Keratinocyte (primary cell): Measurements from ENCODE around the gene RASA3. TPM values are rescaled to one million over a fixed set of nuclear protein-coding genes. Genes with fewer than 3 reads are reported as not detected.

ENCODE experiments used
- DNase-seq: peaks from one replicate; pipeline ENCODE4 v3.0.0-alpha.2; 2011; ENCODE audit warnings: low read depth, missing footprints, low spot score
- FAIRE-seq: peaks from 2 replicates; lab custom pipeline; 2011; peaks lifted over from hg19 to GRCh38; lab: Jason Lieb, UNC
- H2AFZ ChIP-seq: 2 replicates; pipeline ENCODE4 v1.6.0; 2012; ENCODE audit warnings: low read length, control low read depth, inconsistent platforms; ENCODE audit not compliant: control insufficient read depth
- H3K27ac ChIP-seq: 2 replicates; pipeline ENCODE4 v1.5.1; 2011; ENCODE audit warnings: low read length; ENCODE audit not compliant: control insufficient read depth, insufficient read depth
- H3K27me3 ChIP-seq: 3 replicates; pipeline ENCODE4 v1.6.0; 2011; ENCODE audit warnings: low read length; ENCODE audit not compliant: control insufficient read depth, insufficient read depth; ENCODE audit errors: extremely low read depth
- H3K36me3 ChIP-seq, 2 experiments: 2 replicates in 1 of 2; 3 replicates in 1 of 2; pipeline ENCODE4 v1.5.1; 2011; ENCODE audit warnings: low read length in 2 of 2, mild to moderate bottlenecking in 1 of 2; ENCODE audit not compliant: control insufficient read depth in 2 of 2, insufficient read depth in 2 of 2; ENCODE audit errors: extremely low read depth in 1 of 2
- H3K4me1 ChIP-seq: 3 replicates; pipeline ENCODE4 v1.5.1; 2011; ENCODE audit warnings: low read length; ENCODE audit not compliant: control insufficient read depth, insufficient read depth; ENCODE audit errors: extremely low read depth
- H3K4me2 ChIP-seq: 3 replicates; pipeline ENCODE4 v1.6.0; 2011; ENCODE audit warnings: low read depth, low read length; ENCODE audit not compliant: control insufficient read depth, insufficient read depth; ENCODE audit errors: extremely low read depth
- H3K4me3 ChIP-seq, 3 experiments: fragments of 200-600 bp in 1 of 3; sonication (generic) in 1 of 3; 2 replicates in 2 of 3; 3 replicates in 1 of 3; pipeline ENCODE4 v1.5.1; 2011 to 2016; ENCODE audit warnings: low read length in 3 of 3, mild to moderate bottlenecking in 3 of 3, control low read depth in 2 of 3, inconsistent platforms in 1 of 3, low read depth in 1 of 3, mixed read lengths in 1 of 3, mixed run types in 1 of 3, moderate library complexity in 1 of 3; ENCODE audit not compliant: control insufficient read depth in 2 of 3, insufficient read depth in 2 of 3; ENCODE audit errors: extremely low read depth in 1 of 3
- H3K79me2 ChIP-seq: 2 replicates; pipeline ENCODE4 v1.6.0; 2012; ENCODE audit warnings: low read length; ENCODE audit not compliant: control insufficient read depth, insufficient read depth
- H3K9ac ChIP-seq: 3 replicates; pipeline ENCODE4 v1.6.0; 2011; ENCODE audit warnings: low read length; ENCODE audit not compliant: control insufficient read depth, insufficient read depth; ENCODE audit errors: extremely low read depth
- H3K9me1 ChIP-seq: 3 replicates; pipeline ENCODE4 v1.6.0; 2011; ENCODE audit warnings: low read length; ENCODE audit not compliant: control insufficient read depth, insufficient read depth; ENCODE audit errors: extremely low read depth
- H3K9me3 ChIP-seq: 2 replicates; pipeline ENCODE4 v1.5.1; 2012; ENCODE audit warnings: low read depth, low read length; ENCODE audit not compliant: control insufficient read depth
- H4K20me1 ChIP-seq: 3 replicates; pipeline ENCODE4 v1.6.0; 2011; ENCODE audit warnings: low read length; ENCODE audit not compliant: control insufficient read depth, insufficient read depth; ENCODE audit errors: extremely low read depth
- EZH2 ChIP-seq: IDR thresholded peaks from one replicate; pipeline ENCODE4 v1.6.1; 2012; ENCODE audit warnings: inconsistent platforms, mild to moderate bottlenecking, low read length, moderate library complexity
- dilution Hi-C: fragments of 300-500 bp; cut with MboI; formaldehyde crosslinking; loops from one replicate; pipeline ENCODE4 v1.7.0; 2020; ENCODE audit warnings: low sequenced_read_pairs; ENCODE audit not compliant: extremely low pct_ligation_motif_present
- polyA plus RNA-seq, 5 experiments: library from polyadenylated mRNA; depleted of rRNA in 3 of 5; stranded (reverse) in 3 of 5; stranded (forward) in 1 of 5; unstranded in 1 of 5; fragments of >200 nt; gene quantifications; 1 replicate in 1 of 5; 2 replicates in 3 of 5; 3 replicates in 1 of 5; pipeline versions ENCODE4 v1.2.1 to v1.2.3, GENCODE V29; 2011 to 2012; ENCODE audit warnings: missing spikeins in 2 of 5, low read depth in 1 of 5, low replicate concordance in 1 of 5
- TF ChIP-seq, protein P1 (sequence below), 3 experiments: IDR thresholded peaks in 1 of 3; conservative IDR thresholded peaks in 1 of 3; optimal IDR thresholded peaks in 1 of 3; 2 replicates in 2 of 3; 3 replicates in 1 of 3; pipeline versions ENCODE3 to v1.5.1; 2011; ENCODE audit warnings: low read length in 3 of 3, mild to moderate bottlenecking in 3 of 3, moderate library complexity in 2 of 3, control low read depth in 1 of 3, inconsistent platforms in 1 of 3; ENCODE audit not compliant: insufficient read depth in 2 of 3; ENCODE audit errors: extremely low read depth in 1 of 3

Gene RASA3
- polyA plus RNA-seq, 1 donor (not counting 4 experiments of a cell fraction or from before 2014, with no cell fraction given) = 4.1 TPM

DNA sequence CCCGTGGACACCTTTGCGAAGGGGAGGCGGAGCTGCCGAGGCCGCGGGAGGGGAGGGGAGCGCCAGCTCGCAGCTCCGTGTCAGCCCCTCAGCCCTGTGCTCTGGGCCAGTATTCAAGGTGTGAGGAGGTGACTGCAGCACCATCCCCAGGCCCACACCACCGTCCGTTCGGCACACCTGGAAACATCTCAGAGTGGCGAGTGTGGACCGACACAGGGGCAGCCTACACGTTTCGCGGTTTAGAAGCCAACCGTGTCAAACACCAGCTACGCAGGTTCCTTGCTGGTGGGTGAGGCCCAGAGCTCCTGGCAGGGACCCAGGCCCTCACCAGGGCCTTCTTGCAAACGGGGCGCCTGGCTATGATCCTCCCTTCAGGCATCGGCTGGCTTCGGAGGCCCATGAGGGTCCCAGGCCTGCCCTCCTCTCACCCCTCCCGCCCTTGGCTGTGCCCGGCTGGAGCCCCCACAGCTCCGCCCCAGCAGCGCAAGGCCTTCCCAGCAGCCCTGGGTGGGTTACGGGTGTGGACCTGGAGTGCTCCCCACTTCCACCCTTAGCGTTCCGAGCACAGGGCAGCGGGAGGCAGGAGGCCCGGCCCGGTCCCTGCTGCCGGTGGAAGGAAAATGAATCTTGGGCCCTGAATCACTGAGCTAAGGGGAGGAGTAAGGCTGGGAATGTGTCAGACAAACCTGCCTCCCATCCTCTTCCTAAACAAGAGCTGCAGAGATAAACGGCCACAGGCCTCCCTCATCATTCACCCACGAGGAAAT lies 159.8 kb downstream of the RASA3 start:
- TF ChIP-seq, protein P1, sequence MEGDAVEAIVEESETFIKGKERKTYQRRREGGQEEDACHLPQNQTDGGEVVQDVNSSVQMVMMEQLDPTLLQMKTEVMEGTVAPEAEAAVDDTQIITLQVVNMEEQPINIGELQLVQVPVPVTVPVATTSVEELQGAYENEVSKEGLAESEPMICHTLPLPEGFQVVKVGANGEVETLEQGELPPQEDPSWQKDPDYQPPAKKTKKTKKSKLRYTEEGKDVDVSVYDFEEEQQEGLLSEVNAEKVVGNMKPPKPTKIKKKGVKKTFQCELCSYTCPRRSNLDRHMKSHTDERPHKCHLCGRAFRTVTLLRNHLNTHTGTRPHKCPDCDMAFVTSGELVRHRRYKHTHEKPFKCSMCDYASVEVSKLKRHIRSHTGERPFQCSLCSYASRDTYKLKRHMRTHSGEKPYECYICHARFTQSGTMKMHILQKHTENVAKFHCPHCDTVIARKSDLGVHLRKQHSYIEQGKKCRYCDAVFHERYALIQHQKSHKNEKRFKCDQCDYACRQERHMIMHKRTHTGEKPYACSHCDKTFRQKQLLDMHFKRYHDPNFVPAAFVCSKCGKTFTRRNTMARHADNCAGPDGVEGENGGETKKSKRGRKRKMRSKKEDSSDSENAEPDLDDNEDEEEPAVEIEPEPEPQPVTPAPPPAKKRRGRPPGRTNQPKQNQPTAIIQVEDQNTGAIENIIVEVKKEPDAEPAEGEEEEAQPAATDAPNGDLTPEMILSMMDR (optimal IDR thresholded peaks at IDR 0.05 in 1 of 3, IDR thresholded peaks at IDR 0.05 in 1 of 3, conservative IDR thresholded peaks at IDR 0.05 in 1 of 3; ENCODE audit: extremely low read depth in 1 of 3, insufficient read depth in 2 of 3, low read length in 3 of 3) = no peak
- TF ChIP-seq EZH2 = no peak
- Histone ChIP-seq H3K9ac (no peak overlapping the region), H3K27me3 (peaks cover 12% of the 10 kb centered on the region), H2AFZ (no peak overlapping the region), H3K9me3 (no peaks in the 10 kb centered on the region), H3K27ac (no peak overlapping the region), H4K20me1 (no peaks in the 10 kb centered on the region), H3K36me3 (peaks cover 0 to 1% of the 10 kb centered on the region in 2 experiments), H3K4me1 (peaks cover 23% of the 10 kb centered on the region), H3K9me1 (no peaks in the 10 kb centered on the region), H3K79me2 (no peaks in the 10 kb centered on the region), H3K4me2 (no peak overlapping the region), H3K4me3 (no peak overlapping the region)
- no peak for FAIRE-seq
- no peak for DNase-seq
- dilution Hi-C loops = no loop called here

DNA sequence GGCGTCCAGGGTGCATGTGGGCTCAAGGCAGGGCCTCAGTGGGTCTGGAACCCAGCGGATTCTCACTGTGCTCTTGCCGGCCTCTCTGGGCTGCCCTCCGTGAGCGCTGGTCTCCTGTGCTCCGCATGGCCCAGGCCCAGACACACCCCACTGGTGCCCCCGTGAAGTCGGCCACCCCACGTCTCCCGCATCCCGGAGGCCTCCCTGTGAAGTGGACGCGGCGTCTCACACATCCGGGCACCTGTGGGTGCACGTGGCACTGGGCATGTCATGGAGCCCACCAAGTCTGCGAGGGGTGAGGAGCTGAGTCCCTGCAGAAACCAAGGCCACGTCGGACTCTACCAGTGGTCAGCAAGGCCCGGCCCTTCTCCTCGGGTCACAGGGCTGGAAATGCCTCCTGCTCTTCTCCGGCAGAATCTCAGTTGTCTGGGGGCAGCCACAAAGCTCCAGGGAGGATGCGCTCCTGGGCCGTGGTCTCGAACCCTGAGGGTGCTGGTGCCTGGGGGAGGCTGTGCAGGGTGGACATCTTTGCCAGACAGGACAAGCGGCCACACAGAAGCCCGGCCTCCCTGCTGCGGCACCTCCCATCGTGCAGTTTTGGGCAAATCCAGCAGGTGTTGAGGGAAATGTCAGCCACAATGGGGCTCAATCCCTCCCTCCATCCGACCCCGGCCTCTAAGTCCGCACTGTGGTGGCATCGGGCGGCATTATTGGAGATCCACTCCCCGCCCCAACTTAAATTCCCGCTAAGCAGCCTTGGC lies 160.8 kb downstream of the RASA3 start:
- H3K27ac ChIP-seq = no peak overlapping the region

More for the DNA sequence above, 160.8 kb downstream of the RASA3 start:
- peaks cover 12% of the 10 kb centered on the region for H3K27me3 ChIP-seq
- H3K4me3 ChIP-seq = no peak overlapping the region
- H3K9me1 ChIP-seq = no peaks in the 10 kb centered on the region
- H3K79me2 ChIP-seq = no peaks in the 10 kb centered on the region
- no peak for TF ChIP-seq EZH2
- TF ChIP-seq, protein P1 (optimal IDR thresholded peaks at IDR 0.05 in 1 of 3, IDR thresholded peaks at IDR 0.05 in 1 of 3, conservative IDR thresholded peaks at IDR 0.05 in 1 of 3; ENCODE audit: extremely low read depth in 1 of 3, insufficient read depth in 2 of 3, low read length in 3 of 3) = no peak
- dilution Hi-C loops = no loop called here
- no peak overlapping the region for H2AFZ ChIP-seq
- DNase-seq (no peak), FAIRE-seq (no peak)
- H4K20me1 ChIP-seq = no peaks in the 10 kb centered on the region
- H3K9ac ChIP-seq = no peak overlapping the region
- H3K4me2 ChIP-seq = no peak overlapping the region
- H3K4me1 ChIP-seq = peaks cover 17% of the 10 kb centered on the region
- peaks cover 0 to 1% of the 10 kb centered on the region in 2 experiments for H3K36me3 ChIP-seq
- H3K9me3 ChIP-seq = no peaks in the 10 kb centered on the region
